Stimulated activated CD4-positive, alpha-beta T cell treated with anti-CD3 and anti-CD28 coated beads, Interleukin-15, amount 100 ng/mL, for 48 hours (primary cell): Measurements from ENCODE around the gene PTPRM.

Experiments
- DNase-seq, 2 donors: peaks; one replicate each; pipeline ENCODE4 v3.0.0-alpha.2; 2020; ENCODE audit warnings: low read depth in 2 of 2

The PTPRM gene

GRCh38 chr18:8324343-8325065 lies 757.4 kb downstream of the PTPRM start:
- DNase-seq, result no peak

- DNase-seq, result no peak
These were observed 759.8 kb downstream of the PTPRM start for GRCh38 chr18:8326763-8327394.

- no peak for DNase-seq
These were observed 761.0 kb downstream of the PTPRM start for GRCh38 chr18:8328126-8328525.

- no peak for DNase-seq
These were observed 762.2 kb downstream of the PTPRM start for GRCh38 chr18:8329186-8329771.

- DNase-seq, result no peak
These were observed 763.5 kb downstream of the PTPRM start for GRCh38 chr18:8330575-8330974.

GRCh38 chr18:8332286-8332685 lies 765.2 kb downstream of the PTPRM start:
- DNase-seq, result no peak

- DNase-seq, result no peak
These were observed 766.8 kb downstream of the PTPRM start for GRCh38 chr18:8333961-8334360.

- DNase-seq, result no peak
These were observed 770.1 kb downstream of the PTPRM start for GRCh38 chr18:8337211-8337610.

GRCh38 chr18:8339210-8339609 lies 772.1 kb downstream of the PTPRM start:
- no peak for DNase-seq

- no peak for DNase-seq
These were observed 772.8 kb downstream of the PTPRM start for GRCh38 chr18:8339952-8340351.

GRCh38 chr18:8341481-8342230 lies 774.5 kb downstream of the PTPRM start:
- no peak for DNase-seq

- DNase-seq, result no peak
These were observed 781.1 kb downstream of the PTPRM start for GRCh38 chr18:8348051-8348720.

- DNase-seq, result no peak
These were observed 782.6 kb downstream of the PTPRM start for GRCh38 chr18:8349608-8350323.

- DNase-seq, result no peak
These were observed 783.5 kb downstream of the PTPRM start for GRCh38 chr18:8350628-8351027.

- DNase-seq, result no peak
These were observed 784.0 kb downstream of the PTPRM start for GRCh38 chr18:8351161-8351560.

- no peak for DNase-seq
These were observed 787.2 kb downstream of the PTPRM start for GRCh38 chr18:8354304-8354703.

- DNase-seq, result no peak
These were observed 788.9 kb downstream of the PTPRM start for GRCh38 chr18:8356001-8356400.

GRCh38 chr18:8357320-8357719 lies 790.2 kb downstream of the PTPRM start:
- DNase-seq, result no peak

- no peak for DNase-seq
These were observed 791.1 kb downstream of the PTPRM start for GRCh38 chr18:8358033-8358765.

- DNase-seq, result no peak
These were observed 792.0 kb downstream of the PTPRM start for GRCh38 chr18:8359076-8359475.

GRCh38 chr18:8359481-8359880 lies 792.4 kb downstream of the PTPRM start:
- DNase-seq, result no peak
